ENCODE measurements around the gene FHIT.
"Not testable (repeated sequence)": the region's sequence is repeated elsewhere in the genome, so short reads cannot be mapped to it uniquely, and the experiment has no call there.

The FHIT gene

GRCh38 chr3:61108247-61109019 is 142.8 kb downstream of the FHIT start:
- no peak for DNase-seq

GRCh38 chr3:61094608-61095007 is 156.6 kb downstream of the FHIT start:
- DNase-seq: peak; percentile 2

DNA sequence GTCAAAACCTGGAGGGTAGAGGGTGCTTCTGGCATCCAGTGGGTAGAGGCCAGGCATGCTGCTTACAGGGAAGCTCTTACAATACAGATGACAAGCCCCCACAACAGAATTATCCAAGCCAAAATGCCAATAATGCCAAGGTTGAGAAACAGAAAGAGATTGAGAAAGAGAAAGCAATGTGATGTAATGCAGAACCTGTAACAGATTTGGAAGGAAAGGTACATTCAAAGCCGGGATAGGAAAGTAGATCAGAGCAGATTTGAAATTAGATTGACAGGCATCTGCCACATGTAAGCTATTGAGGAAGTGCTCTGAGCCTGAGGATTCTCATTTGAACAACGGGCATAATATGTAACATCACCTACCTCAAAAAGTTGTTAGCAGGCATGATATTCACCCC is 157.9 kb downstream of the FHIT start:
- DNase-seq: no peak

GRCh38 chr3:61092870-61093269 is 158.4 kb downstream of the FHIT start:
- DNase-seq: no peak

DNA sequence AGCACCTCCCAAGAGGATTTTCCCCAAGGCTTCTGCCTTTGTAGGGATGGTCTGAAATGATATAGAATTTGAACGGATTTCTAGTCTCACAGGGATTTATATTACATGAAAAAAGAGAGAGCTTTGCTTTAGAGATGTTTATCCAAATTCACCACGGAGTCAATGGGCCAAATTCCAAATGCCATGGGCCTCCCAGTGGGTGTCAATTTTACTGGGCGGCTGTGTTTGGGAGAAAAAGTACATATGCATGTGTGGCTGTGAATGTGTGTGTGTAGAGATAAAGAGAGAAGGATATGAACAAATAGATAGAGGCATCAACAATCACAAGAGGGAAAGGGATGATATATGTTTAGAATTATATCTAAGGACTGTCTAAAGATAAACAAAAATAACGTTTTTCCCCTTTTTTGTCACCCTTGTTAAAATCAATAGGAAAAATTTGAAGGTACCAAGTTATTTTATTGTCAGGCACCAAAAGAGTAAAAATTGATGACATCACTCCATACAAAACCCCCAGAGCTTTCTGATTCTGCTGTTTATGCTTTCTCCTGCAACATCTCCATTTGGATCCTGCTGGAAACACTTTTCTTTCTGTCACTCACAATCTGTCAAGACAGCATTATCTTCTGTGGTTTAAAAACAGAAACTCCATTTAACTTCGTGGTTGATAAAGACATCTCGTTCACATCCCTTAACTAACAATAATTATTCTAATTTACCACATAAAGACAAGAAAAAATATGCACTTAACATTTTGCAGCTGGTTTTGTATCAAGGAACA is 160.7 kb downstream of the FHIT start:
- DNase-seq: no peak

GRCh38 chr3:61087465-61087864 is 163.8 kb downstream of the FHIT start:
- DNase-seq: no peak

- DNase-seq: no peak
Measured at GRCh38 chr3:61081554-61081953, 169.7 kb downstream of the FHIT start.

- peak; percentile 15 for DNase-seq
Measured at GRCh38 chr3:61080737-61081445, 170.4 kb downstream of the FHIT start.

GRCh38 chr3:61078048-61078752 is 173.1 kb downstream of the FHIT start:
- DNase-seq: no peak

GRCh38 chr3:61077551-61077950 is 173.7 kb downstream of the FHIT start:
- no peak for DNase-seq

DNA sequence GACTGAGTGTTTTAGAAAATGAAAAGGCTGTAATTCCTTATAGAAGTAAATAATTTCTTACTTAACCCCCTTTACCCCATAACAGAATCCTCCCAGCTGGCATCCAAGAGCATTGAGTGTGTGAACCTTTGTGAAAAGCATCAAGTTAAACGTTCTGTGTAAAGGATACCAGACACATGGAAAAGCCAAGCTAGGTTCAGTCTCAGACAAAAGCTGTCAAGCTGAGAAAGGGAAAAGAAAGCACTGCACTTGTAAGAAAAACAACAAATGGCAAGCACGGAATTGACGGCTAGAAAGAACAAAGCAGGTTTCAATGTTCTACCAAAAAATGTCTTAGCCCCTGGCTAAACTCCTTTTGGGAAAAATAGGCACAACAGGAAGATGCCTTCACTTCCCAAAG is 176.5 kb downstream of the FHIT start:
- no peak for DNase-seq

GRCh38 chr3:61073566-61074165 is 177.6 kb downstream of the FHIT start:
- no peak for DNase-seq

- DNase-seq: no peak
Measured at GRCh38 chr3:61068084-61068483, 183.2 kb downstream of the FHIT start.

- no peak for DNase-seq
Measured at GRCh38 chr3:61066800-61067199, 184.5 kb downstream of the FHIT start.

GRCh38 chr3:61066222-61066621 is 185.0 kb downstream of the FHIT start:
- DNase-seq: not testable (repeated sequence)

DNA sequence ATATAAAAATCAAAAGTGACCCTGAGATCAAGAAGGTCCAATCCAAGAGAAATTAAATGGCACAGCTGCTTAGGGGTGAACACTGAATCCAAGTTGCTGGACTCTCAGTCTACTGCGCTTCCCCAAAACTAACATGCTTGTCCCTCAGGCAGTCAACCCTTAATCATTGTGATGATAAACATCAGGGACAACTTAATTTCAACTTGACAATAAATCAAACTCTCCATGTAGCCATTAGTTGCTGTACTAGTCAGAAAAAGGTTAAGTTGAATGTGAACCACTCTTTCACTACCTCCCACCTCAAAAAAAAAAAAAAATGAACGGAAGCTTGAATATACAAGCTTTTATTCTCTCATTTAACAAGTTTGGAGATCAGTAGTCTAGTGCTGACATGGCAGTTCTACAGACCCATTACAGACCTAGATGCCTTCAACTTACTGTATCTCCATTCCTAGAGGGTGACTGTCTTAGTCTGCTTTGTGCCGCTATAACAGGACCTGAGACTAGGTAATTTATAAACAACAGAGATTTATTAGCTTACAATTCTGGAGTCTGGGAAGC is 185.7 kb downstream of the FHIT start:
- DNase-seq: no peak

GRCh38 chr3:61061092-61061723 is 190.0 kb downstream of the FHIT start:
- DNase-seq: no peak

GRCh38 chr3:61060411-61060861 is 190.8 kb downstream of the FHIT start:
- DNase-seq: no peak

DNA sequence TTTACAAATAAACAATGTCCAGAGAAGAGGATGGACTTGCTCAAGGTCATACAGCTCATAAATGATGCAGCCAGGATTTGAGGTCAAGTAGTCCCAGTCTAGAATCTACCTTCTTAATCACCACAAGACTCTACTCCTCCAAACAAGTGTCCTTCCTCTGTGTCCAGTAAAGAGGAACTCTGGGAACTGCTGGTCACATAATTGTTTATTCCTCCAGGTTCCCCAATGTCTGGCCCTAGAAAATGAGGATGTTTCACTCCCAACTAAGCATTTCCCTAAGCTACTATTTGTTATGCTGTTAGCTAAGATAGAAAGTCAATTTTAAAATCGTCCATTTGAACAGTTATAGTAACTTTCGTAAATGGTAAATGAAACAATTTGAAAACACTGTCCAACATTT is 192.4 kb downstream of the FHIT start:
- DNase-seq: no peak

- no peak for DNase-seq
Measured at GRCh38 chr3:61057464-61057863, 193.8 kb downstream of the FHIT start.

DNA sequence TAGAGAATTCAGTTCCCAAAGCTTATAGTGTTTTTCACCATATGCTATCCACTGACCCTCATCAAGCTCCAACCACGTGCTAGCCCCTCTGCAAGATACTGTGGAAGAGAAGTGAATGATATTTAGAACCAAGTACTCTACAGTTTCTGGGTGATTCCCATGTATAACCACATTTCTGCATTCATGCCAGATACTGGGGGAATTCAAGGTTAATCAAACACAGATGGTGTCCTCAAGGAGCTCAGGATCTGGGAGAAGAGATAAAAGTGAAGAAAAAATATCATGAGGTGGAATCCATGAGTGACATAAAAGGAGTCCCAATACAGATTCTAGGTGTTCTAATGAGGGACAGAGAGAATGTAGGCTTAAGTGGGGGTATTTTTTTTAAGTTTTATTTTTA is 195.8 kb downstream of the FHIT start:
- no peak for DNase-seq

All from NCI-H146 (cell line).